NK-92 (cell line): ENCODE measurements around the gene ARHGEF11.

Source experiments
- DNase-seq: peaks from one replicate; lab custom pipeline; 2025; ENCODE audit not compliant: unreplicated experiment; lab: John Stamatoyannopoulos, UW

Gene ARHGEF11

DNA sequence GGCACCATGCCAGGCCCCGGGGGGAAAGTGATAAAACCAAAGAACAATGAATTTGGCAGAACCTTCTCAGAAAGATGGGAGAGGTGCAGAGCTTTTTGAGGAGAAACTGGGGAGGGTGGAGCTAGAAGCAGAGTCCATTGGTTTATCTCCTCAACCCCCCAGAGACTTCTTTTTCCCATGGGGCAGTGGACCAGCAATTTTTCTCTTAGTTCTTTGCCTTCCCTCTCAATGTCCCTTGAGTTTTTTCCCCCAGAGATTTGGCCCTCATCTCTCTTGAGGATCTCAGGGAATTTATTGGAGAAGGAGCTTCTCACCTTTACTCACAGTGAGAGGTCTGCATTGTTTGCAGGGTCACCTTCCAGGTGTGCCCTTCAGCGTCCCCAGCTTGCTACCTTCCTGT is 5.3 kb upstream of the ARHGEF11 start:
- no peak for DNase-seq

DNA sequence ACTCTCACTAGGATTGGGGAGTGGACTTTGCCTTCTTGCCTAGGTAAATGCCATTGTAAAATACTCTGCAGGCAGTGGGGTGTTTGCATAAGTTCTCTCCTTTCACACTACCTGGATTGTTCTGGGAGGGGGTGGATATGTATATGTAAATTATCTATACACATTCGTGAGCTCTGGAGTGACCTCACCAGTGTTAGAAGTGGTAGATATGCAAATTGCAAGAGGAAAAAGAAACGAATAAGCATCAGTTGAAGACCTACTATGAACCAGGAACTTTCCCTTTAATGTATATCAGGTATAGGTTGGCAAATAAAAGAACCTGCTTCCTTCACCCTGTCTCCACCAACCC is 1.5 kb upstream of the ARHGEF11 start:
- DNase-seq: no peak

DNA sequence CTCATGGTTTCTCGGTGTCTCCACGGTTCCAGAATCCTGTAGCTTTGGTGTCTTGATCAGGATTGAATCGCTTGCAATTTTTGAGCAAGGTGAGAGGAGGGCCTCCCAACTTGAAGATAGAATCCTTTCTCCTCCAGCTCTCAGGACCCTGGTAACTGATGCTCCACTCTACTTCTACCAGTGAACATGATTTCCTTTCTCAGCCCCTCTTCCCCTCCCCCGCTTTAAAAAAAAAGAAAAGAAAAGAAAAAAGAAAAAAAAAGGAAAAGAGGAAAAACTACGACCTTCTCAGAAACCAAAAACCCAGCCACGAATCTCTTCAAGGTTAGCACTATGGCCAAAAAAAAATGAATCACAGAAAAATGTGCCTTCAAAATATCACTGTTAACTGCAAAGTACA is 1.2 kb downstream of the ARHGEF11 start:
- DNase-seq: no peak

DNA sequence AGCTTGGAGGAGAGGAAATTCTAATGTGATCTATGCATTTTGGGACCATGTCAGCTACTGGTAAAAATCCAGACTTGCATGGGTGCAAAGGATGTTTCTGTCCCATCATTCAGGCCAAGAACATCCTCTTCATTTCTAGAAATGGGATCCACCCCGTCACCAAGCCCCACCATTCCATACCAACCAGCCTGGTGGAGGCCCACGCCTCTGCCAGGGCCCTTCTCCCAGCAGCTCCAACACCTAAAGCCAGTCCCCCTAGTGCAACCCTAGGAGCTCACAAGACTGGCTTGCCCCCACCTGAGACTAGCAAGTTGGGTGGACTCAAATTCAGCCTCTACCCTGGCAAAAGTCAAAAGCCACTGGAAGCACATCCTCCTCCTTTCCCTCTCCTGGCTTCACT is 1.9 kb downstream of the ARHGEF11 start:
- DNase-seq: no peak

DNA sequence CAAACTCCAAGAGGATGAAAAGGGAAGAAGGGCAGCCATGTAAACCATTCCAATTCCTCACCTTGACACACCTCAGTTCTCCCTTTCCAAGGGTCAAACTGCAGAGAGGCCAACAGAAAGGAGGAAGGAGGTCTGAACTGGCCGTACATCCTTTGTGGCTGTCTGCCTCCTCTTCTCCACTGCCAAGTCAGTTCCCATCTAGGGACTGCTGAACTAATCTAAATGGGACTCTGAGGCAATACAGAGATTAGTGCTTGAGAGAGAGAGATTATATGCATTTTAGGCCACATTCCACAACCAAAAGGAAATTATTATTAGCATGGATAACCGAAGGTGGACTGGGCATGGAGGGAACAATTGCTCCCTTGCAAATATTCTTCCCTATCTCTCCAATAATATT is 2.7 kb downstream of the ARHGEF11 start:
- no peak for DNase-seq

DNA sequence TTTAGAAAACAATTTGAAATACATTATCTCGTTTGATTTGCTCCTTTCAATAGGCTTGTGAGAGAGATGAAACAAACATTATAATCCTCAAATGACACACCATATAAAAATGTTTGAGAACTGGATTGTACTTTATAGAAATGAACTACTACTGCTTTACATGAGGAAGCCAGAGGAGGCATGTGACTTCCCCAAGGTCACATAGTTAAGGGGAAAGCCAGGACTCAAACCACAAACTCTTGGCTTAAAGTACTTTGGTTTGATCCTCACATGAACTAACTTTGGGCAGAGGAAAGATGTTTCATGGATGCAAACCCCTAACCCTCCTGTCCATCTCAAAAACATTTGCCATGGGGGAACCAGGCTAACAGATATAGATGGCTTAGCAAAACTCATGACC is 4.7 kb downstream of the ARHGEF11 start:
- DNase-seq: no peak

DNA sequence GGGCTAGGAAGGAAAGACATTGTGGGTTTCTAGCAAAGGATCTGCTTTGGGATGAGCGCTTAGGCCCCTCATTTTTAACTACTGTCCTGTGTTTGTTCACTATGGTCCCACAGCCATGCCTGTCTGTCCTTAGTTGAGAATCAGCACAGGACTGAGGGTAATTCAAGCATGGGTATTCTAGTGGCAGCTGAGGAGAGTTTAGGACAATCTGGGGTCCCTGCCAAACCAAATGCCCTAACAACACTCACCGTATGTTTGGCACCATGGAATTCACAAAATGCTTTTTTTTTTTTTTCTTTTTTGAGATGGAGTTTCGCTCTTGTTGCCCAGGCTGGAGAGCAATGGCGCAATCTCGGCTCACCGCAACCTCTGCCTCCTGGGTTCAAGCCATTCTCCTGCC is 10.4 kb downstream of the ARHGEF11 start:
- no peak for DNase-seq

DNA sequence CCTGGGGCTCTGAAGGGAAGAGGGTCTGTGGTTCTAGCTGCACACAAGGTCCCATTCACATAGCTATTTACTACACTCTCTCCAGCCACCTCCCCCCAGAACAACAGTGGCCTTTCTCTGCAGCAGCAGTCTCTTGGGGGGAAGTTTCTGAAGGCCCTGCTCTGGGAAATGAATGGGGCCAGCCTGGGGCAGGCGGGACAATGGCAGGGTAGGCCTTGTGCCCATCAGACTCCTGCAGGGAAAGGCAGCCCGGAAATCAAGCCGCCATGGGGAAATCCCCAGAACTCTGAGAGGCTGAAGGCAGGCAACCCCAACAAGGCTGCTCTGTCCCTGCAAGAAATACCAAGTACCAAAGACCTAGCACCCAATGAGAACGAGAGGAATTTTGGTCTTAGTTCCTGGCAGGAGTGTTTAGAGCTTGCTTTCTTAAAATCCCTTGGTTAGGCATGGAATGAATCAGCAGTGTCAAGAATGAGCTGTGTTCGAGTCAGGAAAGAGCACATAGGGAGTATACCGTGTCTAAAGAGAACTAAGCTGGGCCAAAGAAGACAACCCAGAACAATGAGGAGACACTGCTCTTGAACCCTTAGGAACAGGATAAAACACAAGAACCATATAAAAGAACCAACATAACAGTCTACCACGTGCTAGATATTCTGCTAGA is 11.3 kb downstream of the ARHGEF11 start:
- DNase-seq: no peak

DNA sequence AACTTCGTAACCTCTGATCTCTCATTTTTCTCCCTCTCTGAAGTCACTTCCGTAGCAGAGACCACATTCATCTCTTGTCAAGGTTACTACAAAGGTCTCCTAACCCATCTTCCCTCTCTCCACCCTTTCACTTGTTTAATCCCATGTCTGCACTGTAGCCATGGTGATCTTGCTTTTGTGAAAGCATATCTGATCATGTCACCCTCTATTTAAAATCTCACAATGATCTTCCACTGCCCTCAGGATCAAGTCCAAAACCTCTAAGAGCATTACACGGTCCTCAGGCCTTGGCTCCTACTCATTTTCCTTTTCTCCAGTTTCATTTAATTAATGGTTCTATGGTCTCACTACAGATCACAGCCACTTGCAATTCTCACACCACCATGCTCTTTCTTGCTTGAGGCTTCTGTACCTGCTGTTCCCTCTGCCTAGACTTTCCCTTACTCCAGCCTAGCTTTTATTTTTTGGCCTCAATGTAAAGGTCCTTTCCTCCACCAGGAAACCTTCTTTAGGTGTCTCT is 12.1 kb downstream of the ARHGEF11 start:
- DNase-seq: no peak

DNA sequence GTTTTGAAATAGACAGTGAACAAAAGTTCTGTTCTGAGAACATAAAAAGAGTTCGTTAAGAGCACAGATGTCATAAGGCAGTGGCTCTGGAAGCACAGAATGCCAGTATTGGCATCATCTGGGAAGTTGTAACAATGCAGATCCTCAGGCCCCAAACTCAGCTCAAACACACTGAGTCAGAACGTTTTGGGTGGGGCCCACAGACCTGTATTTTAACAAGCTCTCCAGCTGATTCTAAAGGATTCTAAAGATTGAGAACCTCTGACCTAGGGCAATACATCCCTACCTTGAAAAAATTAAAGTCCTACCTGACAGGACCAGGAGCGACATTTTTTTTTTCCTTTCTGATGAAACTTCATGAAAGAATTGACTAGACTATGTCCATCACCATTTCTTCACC is 13.2 kb downstream of the ARHGEF11 start:
- no peak for DNase-seq

DNA sequence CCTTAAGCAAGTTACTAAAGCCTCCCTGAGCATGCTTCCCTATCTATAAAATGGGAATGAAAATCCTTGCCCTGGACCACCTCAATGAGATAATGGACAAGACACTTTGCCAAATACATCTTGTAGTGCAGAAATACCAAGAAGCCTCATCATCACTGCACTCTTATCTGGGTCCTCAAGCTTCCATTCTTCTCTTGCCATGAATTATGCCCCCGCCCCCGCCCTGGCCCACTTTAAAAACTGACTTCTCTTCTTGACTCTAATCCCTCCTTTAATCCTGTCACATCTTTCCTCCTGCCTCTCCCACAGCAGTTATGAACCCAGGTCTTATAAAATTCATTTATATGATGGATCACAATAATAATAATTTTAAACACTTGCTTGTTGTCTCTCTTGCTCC is 14.8 kb downstream of the ARHGEF11 start:
- DNase-seq: no peak

DNA sequence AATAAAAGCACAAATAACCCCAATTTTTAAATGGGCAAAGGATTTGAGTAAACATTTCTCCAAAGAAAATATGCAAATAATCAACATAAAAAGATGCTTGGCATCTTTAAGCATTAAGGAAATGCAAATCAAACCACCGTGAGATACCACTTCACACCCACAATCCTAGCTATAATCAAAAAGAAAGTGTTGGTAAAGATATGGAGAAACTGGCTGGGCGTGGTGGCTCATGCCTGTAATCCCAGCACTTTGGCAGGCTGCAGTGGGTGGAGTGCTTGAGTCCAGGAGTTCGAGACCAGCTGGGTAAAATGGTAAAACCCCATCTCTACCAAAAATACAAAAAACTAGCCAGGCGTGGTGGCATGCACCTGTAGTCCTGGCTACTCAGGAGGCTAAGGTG is 16.9 kb downstream of the ARHGEF11 start:
- DNase-seq: no peak

DNA sequence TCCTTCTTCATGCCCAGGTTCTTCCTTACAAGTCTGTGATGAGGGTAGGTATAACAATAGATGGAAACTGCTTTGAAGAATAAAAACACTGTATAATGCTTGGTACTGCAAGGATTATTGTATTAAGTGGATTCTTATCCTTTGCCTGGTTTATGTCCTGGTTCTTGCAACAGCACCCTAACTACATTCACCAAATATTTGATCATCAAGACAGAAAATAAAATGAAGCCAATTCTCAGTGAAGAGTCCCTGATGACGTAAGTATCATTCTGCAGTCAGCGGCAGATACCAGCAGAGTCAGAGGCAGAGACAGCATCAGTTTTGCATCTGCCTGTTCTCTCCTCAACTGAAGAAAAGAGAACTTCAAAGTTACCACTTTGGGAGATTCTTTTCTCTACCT is 19.7 kb downstream of the ARHGEF11 start:
- no peak for DNase-seq

DNA sequence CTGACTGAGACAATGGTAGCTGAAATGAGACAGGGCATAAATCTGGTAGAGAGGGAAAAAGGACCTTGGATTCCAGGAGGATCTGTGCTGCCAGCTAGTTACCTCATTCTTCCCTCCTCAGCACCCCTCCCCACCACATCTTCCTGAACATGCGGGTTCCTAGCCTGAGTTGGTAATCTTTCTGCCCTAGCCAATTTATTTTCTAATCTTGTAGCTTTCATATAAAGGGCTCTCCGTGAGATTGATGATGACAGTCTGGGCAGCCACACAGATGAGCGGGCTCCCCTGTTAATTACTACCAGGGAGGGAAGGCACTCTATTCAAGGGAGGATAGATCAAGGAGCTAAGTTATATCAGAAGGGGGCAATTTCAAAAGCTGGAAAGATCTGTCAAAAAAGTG is 20.2 kb downstream of the ARHGEF11 start:
- no peak for DNase-seq

DNA sequence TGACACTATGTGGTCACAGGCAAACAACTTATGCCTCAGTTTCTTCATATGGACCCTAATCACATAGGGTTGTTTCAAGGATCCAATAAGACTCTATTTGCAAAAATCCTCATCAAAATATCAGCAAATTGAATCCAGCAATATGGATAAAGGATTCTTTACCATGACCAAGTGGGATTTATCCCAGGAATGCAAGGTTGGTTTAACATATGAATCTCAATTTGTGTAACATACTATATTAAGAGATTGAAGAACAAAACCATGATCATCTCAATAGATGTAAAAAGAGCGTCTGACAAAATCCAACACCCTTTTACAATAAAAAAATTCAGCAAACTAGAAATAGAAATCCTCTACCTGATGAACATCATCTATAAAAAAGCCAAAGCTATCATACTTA is 23.9 kb downstream of the ARHGEF11 start:
- DNase-seq: no peak

DNA sequence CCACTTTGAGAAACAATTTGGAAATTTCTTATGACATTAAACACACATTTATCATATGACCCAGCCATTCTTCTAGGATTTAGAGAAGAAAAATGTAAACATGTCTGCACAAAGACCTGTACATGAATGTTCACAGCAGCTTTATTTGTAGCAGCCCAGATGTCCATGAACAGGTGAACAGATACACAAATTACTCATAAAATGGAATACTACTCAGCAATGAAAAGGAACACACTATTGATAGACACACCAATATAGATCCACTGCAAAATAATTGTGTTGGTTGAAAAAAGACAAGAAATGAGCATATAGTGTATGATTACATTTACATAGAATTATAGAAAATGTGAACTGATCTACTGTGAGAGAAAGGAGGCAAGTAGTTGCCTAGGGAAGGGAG is 26.1 kb downstream of the ARHGEF11 start:
- no peak for DNase-seq

DNA sequence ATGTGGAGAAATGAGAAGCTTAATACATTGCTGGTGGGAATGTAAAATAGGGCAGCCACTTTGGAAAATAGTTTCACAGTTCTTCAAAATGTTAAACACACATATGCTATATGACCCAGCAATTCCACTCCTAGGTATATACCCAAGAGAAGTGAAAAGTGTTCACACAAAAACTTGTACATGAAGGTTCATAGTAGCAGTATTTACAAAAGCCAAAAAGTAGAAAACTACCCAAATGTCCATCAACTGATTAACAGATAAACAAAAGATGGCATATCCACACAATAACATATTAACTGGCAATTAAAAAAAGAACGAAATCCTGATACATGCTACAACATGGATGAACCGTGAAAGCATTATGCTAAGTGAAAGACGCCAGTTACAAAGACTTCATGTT is 33.7 kb downstream of the ARHGEF11 start:
- DNase-seq: no peak

DNA sequence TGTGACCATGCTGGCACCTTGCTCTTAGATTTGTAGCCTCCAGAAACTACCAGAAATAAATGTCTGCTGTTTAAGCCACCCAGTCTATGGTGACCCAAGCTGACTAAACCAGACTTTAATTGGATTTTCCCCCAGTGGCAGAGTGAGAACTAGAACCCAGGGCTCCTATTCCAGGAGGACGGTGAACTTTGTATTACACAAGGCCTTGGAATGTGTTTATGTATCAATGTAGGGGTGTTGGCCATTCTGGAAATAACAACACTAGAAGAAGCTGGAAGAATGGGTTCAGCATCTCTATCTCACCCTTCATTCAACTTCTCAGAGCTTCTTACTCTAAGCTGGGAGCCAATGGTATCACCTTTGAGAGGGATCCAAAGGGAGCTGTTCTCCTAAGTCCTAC is 37.0 kb downstream of the ARHGEF11 start:
- no peak for DNase-seq

DNA sequence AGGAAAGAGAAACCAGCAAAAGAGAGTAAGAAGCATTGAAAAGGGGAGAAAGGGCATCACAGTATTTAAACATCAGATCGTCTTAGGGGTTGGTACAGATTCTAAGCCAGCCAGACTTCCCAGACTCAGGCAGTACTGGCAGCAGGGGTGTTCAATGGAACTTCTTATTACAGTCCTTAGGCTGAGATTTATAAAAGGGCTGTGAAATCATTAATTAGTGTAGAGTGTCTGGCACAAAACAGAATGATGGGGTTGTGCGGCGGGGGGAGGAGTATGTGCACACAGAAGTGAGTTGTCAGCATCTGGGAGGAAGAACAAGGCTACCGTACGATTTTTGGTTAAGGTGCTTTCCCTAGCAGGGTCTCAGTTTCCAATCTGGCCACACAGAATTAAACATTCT is 38.2 kb downstream of the ARHGEF11 start:
- DNase-seq: no peak

DNA sequence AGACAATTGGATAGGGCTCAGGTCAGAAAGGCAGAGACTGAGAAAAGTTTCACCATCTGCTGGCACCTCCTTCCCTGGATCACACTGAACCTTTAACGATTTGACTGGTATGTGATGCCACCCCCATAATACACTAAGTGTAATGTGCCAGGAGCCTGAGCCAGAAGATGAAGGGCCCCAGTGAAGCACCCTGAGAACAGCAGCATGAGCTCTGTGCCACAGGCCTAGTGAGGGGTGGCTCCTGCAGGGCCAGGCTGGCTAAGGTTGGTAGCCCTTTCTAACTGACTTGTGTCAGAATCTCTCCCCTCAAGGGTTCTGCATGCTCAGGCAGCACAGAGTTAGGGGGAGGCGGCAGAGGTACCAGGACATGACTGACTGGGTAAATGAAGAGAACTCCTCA is 38.9 kb downstream of the ARHGEF11 start:
- DNase-seq: no peak

DNA sequence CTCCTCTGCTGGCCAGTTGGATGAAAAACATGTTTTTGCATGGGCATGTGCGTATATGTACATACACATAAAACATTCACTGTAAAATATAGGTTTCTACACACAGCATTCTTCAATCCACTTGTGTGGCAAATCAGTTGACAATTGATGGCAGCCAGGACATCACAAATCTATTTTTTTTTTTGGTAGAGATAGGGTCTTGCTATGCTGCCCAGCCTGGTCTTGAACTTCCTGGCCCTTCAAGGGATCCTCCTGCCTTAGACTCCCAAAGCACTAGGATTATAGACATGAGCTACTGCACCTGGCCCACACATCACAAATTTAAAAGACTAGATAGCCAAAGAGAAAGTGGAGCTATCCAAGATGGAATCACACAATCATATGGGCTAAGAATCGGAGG is 39.6 kb downstream of the ARHGEF11 start:
- no peak for DNase-seq

DNA sequence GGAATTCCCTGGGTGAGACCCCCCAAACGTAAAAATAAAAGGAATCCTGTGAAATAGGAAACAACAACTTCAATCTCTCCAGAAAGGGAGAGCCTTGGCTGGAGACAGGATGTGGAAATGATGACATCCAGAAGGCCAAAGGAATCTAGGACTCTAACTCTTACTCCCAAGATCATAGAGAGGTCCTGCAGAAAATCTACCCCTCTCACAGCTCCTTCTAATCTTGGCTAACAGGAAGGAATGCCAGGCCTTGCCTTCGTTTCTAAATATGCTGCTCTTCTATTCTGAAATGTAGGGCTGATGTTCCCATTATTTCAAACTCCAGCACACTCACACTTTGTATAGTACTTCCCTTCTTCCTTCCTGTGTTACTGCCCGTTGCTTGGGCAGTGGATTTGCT is 40.7 kb downstream of the ARHGEF11 start:
- DNase-seq: no peak

DNA sequence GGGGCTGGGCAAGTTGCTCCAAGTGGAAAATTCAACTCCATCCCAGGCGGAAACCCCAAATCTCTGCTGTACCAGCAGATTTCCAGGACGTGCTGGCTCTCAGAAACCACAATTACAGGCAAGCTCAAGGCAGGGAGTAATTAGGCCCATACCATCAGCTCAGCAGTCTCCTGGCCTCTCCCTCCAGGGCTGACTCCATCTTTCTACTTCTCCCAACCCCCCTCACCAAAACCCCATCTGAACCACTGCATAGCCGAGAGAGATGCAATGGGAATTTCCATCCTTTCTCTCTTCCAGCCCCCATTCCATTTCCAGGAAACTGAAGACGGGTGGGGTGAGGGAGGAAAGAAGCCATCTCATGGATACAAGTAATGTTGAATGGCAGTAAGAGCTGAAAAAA is 41.2 kb downstream of the ARHGEF11 start:
- no peak for DNase-seq

DNA sequence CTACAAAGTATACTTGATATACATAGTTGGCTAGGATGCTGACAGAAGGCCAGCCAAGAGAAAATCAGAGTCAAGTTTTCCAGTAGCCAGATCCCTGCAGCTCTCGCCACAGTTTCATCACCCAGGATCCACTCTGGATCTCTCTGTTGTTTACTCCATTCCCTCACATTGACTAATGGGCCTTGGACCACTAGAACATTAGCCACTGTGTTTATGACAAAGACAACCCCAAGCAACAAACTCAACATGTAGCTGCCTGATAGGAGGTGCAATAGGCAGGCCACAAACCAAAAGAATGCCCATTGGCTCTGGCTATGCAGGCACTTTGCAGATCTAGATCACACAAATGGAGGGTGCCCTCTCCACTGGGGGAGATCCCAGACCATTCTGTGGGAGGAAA is 44.2 kb downstream of the ARHGEF11 start:
- DNase-seq: no peak
